SW480 (cell line): Measurements from ENCODE around the gene PRSS27.
A peak's percentile ranks its signal among the peaks of the same experiment; 100 is the strongest.

Experiments used
- DNase-seq: peaks from one replicate; pipeline ENCODE4 v3.0.0-alpha.2; 2016; ENCODE audit warnings: low spot score

The PRSS27 gene

DNA sequence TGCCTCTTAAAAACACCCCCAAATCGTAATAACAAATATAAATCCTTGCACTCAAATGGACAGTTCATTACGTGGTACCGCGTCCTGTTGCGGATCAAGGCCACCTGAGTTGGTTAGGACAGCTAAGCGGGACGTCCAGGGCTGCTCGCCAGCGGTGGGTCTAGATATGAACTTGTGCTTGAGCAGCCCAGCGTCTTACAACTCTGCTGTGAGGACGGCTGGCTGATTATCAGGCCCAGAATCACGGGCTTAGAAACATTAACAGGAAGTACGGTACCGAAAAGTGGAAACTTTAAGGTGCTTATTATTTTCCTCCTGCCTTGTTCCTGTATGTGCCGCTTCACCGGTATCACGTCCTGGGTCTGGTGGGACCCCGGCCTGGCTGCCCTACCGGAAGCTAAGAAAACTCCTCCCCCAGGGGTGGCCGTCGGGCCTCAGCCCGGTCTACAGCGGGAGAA lies 31.6 kb upstream of the PRSS27 start:
- peak; percentile 50 for DNase-seq

DNA sequence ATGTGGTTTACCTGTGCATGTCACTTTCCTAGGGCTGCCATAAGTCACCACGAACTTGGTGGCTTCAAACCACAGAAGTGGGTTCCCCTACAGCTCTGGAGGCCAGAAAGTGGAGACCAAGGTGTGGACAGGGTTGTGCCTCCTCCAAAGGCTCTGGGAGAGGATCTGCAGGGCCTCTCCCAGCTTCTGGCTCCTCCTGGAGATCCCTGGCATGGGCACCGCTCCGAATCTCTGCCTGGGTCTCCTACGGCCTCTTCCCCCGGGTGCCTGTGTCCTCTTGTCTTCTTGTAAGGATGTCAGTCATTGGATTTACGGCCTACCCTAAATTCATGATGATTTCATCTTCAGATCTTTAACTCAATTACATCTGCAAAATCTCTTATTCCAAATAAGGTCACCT lies 29.9 kb upstream of the PRSS27 start:
- no peak for DNase-seq

DNA sequence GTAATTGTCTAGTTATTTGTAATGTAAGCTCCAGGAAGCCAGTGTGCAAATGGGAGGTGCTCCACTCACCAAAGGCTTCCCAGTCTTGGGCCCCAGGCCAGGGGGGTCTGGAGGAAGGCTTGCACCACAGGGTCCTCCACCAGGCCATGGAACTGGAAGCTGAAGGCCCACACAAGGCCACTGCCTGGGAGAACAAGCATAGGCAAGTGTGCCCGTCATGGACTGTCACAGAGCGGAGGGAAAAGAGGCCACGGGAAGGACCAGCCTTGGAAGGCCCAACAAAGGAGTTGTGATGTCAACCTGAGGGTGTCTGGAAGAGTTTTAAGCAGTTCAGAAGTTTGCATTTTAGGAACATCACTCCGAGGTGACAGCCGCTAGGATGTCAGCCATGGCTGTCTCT lies 29.5 kb upstream of the PRSS27 start:
- no peak for DNase-seq

DNA sequence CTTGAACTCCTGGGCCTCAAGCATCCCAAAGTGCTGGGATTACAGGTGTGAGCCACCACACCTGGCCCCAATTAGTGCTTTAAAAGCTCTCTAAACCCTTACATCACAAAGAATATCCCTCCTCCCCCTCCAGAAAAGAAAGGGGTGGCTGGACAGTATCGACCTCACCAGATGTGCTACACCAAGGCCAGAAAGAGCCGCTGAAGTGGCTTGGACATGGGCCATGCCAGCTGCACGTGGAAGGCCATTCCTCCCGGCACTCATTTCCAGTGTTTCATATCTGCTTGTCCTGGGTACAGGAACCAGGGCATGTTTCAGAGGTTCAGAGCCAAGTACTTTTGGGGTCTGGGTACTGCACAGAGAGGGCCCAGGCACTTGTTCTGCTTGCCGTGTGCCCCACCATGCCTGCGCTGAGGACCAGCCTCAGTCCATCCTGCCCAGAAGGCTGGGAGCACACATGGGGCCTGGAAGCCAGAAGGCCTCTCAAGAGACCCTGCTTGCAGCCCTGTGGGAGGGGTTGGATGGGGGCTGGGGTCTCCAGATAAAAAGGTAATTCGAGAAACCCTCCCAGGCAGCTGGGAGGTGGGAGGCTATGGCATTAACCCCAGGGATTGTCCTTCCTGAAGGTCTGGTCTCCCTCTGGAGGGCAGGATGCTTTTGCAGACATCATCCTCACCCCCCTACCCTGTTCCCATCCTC lies 28.9 kb upstream of the PRSS27 start:
- DNase-seq, result no peak

DNA sequence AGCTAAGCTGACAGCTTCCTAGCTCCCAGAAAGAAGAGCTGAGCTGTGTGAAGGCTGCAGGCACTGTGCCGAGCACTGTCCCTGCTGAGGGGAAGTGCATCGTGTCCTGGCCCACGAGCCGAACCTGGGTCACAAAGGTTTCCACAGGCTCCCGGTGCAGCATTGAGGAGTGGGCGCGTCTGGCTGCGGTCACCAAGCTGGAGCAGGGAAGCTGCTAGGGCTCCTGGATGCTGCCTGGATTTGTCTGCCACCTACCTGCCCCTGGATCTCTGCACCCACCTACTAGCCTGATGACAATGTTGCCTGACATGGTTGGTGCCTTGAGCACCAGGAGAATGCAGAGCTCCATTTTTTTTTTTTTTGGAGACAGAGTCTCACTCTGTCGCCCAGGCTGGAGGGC lies 25.9 kb upstream of the PRSS27 start:
- no peak for DNase-seq

DNA sequence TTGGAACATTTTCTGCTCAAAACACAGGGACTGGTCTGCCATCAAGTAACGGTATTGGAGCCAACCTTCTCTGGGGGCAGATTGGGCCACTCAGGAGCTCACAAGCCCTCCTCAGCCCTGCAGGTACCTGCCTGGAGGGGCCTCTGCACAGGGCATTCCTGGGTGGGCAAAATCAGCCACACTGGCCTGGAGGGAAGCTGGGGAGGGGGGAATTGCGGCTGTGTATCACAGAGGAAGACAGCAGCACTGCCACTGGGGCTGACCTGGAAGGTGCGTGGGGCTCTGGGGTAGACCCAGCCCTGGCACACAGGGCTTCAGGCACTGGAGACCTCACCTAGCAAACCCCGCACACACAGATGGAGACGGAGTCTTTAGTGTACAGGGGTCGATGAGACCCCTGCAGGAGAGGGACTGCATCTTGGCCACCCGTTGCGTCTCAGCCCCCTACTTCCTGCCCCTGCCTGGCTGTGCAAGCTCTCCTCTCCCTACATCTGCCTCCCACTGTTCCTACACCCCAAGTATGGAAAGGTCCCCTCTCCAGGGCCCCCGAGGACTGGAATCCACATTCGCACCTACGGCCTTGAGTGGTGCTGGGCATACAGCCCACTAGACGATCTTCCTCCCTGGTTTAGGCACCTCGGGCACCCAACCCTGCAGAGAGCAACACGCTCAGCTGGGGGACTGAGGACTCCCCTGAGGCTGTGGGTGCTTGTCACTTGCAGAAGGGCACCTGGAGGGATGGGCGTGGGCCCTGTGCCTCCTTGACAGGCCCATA lies 25.3 kb upstream of the PRSS27 start:
- DNase-seq, result no peak

DNA sequence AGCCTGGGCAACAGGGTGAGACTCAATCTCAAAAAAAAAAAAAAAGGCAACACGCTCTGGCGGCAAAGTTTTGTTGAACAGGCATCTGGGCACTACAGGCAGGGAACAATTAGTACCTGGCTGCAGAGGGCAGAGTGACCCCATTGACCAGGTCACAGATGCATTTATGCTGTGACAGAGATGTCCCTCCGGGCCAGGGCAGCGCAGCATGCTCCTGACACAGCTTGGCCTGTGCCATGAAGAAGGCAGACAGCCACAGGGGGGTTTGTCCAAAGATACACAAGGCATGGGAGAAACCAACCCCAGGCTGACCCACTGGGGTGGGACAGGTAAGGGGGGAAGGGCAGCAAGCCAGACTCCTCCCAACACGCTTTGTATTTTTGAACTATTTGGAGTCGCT lies 24.7 kb upstream of the PRSS27 start:
- no peak for DNase-seq

DNA sequence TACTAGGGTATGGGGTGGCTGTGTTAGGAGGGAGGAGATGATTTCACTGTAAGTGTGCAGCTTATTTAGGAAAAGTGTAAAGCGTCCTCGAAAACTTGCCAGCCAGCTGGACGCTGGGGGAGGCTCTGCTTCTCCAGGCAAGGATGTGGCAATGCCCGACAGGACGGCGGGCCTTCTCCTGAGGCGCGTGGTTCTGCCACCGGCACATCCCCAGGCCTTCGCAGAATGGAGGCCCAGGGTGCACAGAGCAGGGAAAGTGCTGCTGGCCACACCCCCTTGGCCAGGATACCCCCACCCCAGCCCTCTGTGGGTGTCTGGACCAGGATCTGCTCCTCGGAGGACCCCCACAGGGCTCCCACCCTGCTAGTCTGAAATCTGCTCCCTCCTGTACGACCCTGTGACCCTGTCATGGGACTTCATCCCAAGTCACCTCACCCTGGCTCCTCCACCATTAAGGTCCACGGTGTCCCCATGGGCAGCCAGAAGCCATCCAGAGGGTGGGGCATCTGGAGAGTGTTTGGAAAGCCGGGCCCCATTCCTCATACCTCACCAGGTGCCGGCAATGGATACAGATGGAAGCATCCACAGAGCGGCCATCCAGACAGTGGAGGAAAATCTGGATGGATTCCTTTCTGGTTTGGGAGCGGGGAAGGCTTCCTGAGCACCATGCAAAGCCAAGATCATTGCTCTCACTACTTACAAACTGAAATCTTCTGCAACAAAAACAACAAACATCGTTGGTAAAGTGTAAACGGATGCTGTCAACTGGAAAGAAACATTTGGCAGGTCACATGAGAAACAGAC lies 23.2 kb upstream of the PRSS27 start:
- no peak for DNase-seq

DNA sequence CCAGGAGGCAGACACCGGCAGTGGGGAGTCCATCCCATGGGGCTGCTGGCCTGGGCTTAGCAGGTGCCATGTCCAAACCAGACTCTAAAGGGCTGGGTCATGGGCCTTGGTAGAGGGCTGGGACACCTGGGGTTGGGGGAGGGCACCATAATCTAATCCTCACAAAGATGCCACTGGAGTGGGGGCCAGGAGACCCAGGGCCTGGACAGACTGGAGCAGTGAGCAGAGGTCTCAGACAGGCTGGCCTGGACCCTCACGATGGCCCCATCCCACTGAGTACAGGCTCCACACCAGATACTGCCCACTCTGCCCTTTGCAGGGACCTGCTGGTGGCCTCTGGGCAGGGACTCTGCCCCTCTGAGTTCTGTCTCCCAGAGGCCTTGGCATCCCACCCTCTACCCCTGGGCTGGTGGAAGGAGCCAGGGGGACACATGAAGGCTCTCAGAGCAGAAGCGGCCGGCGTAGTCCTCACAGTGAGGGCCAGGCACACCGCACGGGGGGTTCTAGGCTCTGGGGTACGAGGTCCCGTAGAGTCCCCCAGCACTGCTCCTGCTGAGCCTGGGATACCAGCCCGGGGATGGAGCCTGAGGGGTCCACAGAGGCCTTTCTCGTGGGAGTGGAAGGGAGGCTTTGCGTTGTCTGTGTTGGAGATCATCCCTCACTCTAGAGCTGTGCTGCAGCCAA lies 22.4 kb upstream of the PRSS27 start:
- DNase-seq, result no peak

DNA sequence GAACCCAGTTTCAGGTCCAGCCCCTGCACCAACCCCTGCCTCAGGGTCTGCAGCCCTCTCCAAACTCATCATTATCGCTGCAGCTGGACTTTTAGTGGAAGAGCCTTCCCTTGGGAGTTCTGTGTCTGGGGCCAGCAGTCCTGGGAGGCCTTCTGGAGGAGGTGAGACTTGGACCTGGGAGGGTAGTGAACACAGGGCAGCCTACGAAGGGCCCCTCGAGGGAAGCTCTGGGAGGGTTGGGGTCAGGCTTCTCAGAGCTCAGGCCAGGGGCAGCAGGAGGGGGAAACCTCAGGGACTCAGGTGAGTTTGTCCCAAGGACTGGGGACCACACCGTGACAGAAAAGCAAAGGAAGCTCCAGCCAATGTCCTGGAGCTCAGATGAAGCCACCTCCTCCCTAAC lies 21.1 kb upstream of the PRSS27 start:
- DNase-seq, result no peak

DNA sequence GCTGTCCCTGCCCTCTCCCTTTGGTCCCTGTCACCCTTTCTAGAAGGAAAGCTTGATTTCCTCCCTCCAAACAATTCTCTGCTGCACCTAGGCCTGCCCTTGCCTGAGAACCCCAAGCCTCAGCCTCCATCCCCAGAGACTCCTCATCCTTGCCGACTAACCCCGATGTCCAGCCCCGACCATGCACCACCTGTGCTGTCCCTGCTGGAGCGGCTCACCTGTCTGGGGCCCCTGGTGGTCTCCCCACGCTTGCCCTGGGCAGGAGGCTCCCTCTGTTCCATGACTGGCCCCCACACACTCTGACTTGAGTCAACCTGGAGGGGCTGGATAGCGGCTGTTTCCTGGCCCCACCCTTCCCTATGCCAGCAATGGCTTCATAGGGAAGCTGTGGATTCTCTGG lies 20.5 kb upstream of the PRSS27 start:
- no peak for DNase-seq

DNA sequence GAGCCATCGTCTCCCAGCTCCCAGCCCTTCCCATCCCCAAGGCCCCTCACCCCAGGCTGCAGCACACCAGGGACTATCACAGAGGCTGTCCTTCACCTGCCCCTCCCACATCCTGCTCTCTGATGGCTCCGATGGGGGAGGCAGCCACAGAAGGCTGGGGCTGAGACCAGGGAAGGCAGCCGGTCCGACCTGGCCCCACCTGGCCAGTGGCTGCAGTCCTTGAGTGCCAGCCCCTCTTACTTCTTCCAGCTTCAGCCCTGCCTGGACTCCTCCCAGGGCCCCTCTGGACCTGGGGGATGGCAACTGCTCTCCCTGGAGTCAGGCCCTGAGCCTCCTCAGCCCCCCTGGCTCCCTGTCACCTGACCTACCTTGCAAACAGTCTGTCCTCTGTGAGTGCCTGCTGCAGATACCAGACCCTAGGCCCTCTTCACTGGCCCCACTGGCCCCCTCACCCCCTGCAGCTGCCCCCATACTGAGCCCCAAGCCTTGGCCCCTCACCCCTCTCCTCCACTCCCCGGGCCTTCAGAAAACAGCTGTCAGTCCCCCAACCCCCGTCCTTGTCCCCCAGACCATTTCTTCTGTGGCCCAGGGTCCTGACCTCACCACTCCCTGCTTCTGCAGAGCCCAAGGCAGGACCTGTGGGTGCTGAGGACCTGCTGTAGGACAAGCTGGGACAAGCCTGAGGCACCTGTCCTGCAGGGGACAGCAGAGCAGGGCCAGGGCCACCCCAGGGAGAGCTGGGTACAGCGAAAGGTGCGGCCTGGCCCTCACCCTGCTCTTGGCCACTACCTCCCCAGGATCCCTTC lies 19.8 kb upstream of the PRSS27 start:
- no peak for DNase-seq

DNA sequence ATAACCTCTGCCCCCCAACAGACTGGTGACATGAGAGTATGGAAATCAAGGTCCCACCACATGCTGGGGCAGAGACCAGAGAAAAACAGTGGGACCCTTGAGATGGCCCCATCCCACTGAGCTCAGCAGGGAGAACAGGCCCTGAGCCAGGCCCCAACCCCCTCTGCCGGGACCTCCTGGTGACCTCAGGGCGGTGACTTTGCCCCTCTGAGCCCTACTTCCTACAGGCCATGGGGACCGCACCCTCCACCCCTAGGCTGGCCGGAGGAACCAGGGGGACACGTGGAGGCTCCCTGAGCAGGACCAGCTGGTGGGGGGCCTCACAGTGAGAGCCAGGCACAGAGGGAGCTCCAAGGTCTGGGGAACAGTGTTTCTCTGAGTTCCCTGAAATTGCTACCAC lies 18.6 kb upstream of the PRSS27 start:
- no peak for DNase-seq

DNA sequence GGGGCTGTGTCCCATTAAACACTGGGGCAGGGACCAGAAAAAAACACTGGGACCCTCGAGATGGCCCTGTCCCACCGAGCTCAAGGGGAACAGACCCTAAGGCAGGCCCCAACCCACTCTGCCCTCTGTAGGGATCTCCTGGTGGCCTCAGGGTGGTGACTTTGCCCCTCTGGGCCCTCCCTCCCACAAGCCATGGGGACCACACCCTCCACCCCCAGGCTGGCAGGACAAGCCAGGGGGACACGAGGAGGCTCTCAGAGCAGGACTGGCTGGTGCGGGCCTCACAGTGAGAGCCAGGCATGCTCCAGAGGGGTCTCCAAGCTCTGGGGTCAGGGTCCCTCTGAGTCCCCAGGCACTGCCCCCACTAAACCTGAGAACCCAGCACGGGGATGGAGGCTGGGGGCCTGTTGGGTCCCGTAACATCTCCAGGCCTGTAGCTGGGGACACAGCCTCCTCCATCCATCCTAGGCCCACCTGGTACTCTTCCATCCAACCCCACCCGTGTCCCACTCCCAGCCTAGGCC lies 17.9 kb upstream of the PRSS27 start:
- DNase-seq, result no peak

DNA sequence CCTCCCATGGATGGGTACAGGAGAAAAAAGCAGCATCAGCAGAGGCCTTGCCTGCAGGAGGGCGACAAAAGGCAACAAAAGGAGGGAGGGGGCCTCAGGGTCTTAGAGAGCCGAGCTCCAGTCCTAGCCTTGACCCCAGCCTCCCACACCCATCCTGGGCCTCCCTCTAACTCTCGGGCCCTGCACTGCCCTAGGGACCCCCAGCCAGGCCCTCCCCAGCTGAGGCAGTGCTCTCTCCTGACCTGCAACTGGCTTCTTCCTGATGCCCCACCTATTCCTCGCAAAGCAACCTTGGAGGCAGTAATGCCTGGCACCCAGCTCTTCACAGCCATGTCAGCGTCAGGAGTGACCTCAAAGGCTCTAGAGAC lies 17.2 kb upstream of the PRSS27 start:
- no peak for DNase-seq

DNA sequence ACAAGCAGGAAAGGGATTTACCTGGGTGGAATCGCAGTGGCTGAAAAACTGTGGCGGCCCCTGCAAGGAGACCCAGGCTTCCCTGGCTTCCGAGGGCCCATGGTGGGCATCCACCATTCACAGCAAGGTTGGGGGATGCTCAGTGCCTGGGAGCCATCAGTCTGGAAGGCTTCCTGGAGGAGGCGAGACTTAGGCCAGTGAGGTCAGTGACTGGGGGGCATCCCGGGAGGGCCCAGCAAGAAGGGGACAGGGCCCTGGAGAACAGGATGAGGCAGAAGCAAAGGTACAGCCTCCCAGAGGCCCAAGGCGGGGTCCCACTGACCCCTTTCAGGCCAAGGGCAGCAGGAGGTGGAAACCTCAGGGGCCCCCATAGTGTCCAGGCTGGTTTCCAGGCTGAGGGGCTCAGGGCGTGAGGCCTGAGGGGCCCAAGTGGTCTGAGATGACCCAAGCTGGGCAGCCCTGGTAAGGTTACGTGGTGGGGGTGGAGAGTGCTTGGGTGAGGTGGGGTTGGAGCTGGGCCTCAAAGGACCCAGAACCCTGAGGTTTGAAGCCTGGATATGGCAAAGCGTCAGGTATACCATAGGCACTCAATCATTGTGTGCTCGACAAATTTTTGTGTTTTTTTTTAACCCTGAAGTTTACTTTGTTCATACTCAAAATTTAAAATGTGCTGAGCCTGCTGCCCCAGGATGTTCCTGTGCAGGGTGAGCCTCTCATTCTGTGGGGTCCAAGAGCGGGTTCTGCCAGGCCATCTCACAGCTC lies 16.6 kb upstream of the PRSS27 start:
- DNase-seq, result no peak

DNA sequence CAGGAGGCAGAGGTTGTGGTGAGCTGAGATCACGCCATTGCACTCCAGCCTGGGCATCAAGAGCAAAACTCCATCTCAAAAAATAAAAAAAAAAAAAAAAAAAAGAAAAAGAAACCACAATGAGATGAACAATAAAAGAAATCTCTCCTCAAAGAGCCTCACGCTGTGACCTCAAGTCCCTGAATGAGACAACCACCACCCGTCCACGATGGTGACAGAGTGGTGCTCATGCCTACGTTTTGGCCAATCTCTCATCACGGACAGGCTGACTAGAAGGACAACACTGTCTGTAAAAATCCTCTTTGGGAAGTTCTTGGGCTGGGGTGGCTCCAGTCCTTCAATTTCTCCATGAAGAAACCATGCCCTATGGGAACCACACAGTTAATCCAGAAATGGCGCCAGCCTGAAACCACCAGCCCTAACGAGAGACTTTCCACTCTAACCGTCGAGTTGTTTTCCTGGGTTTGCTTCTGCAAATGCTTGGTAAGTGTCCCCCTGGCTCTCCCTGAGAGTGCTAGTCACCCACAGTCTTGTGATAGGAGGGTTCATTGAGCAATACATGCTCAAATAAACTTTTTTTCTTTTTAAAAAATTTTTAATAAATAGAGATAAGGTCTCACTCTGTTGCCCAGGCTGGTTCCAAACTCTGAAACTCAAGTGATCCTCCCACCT lies 15.0 kb upstream of the PRSS27 start:
- DNase-seq, result no peak

DNA sequence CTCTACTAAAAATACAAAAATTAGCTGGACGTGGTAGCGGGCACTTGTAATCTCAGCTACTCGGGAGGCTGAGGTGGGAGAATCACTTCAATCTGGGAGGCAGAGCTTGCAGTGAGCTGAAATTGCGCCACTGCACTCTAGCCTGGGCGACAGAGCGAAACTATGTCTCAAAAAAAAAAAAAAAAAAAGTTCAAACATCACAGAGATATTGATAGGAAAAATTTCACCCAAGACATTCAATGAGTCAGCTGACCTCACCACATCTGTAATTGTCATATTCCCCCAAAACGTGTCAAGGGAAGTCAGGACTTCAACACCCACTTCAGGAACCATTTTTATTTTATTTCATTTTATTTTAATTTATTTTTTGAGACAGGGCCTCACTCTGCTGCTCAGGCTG lies 8.0 kb upstream of the PRSS27 start:
- DNase-seq, result no peak

DNA sequence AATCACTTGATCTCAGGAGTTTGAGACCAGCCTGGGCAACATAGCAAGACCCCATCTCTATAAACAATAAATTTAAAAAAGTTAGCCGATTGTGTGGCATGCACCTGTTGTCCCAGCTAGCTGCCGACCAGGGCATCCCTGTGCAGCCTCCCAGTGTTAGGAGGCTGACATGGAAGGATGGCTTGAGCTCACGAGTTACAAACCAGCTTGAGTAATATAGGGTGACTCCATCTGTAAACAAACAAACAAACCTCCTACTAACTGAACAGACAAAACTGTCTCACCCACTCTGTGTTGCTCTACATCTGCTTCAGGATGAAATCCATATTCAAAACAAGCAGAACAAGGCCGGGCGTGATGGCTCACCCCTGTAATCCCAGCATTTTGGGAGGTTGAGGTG lies 6.9 kb upstream of the PRSS27 start:
- no peak for DNase-seq

DNA sequence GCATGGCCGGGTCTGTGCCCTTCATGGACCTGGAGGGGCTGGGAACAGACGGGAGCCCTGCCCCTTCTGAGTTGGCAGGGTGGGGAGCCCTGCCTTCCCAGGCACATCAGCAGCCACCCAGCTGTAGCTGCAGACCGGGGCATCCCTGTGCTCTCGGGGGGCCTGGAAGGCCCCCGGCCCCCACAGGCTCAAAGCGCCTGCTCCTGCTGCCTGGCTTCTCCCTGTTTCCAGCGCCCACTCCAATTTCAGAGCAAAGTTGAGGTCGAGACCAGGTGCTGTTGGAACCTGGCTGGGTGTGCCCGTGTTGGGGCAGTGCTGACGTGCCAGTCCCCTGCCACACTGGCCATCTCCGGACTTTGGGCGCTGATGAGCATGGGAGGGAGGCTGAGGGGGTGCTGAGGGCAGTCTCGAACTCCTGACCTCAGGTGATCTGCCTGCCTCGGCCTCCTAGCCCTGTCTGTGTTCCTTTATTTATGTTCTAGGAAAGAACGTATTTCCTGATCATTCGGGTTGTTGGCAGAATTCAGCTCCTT lies 4.9 kb upstream of the PRSS27 start:
- no peak for DNase-seq
